SHP77 treated with DMSO at 0.1 percent for 48 hours (cell line): ENCODE results near the gene CLCA4.

Experiments used
- DNase-seq: peaks from one replicate; lab custom pipeline; 2025; lab: John Stamatoyannopoulos, UW

Gene CLCA4

GRCh38 chr1:86618358-86618757 is 71.5 kb downstream of the CLCA4 start:
- no peak for DNase-seq

- no peak for DNase-seq
These were observed 72.4 kb downstream of the CLCA4 start for GRCh38 chr1:86619313-86619712.

- DNase-seq: no peak
These were observed 74.4 kb downstream of the CLCA4 start for GRCh38 chr1:86621286-86621685.
